Measurements from ENCODE around the gene ACP3. TPM values are rescaled to one million over a fixed set of nuclear protein-coding genes. Genes with fewer than 3 reads are reported as not detected.

Gene ACP3
- total RNA-seq, 2 experiments from 2014 or later = not detected

- CTCF ChIA-PET = no interaction called here
- POLR2A ChIA-PET = no interaction called here
Observed at GRCh38 chr3:132311841-132312240, 5.4 kb upstream of the ACP3 start.

GRCh38 chr3:132315851-132316250 lies 1.4 kb upstream of the ACP3 start:
- POLR2A ChIA-PET = no interaction called here
- CTCF ChIA-PET = no interaction called here

GRCh38 chr3:132318451-132318850 lies 1.2 kb downstream of the ACP3 start:
- ChIA-PET POLR2A (no interaction called here), CTCF (interaction anchor here (0.9 kb wide), 1 partner anchor 81 kb away, joined by 3 read pairs; no protein-coding TSS in a partner anchor)

GRCh38 chr3:132321304-132321703 lies 4.1 kb downstream of the ACP3 start:
- POLR2A ChIA-PET = no interaction called here
- CTCF ChIA-PET = no interaction called here

GRCh38 chr3:132325103-132325606 lies 7.9 kb downstream of the ACP3 start:
- POLR2A ChIA-PET = no interaction called here

GRCh38 chr3:132325634-132326033 lies 8.4 kb downstream of the ACP3 start:
- POLR2A ChIA-PET = no interaction called here
- CTCF ChIA-PET = no interaction called here

More at GRCh38 chr3:132325103-132325606, 7.9 kb downstream of the ACP3 start:
- CTCF ChIA-PET = no interaction called here

GRCh38 chr3:132326251-132326650 lies 9.0 kb downstream of the ACP3 start:
- ChIA-PET POLR2A (no interaction called here), CTCF (no interaction called here)

GRCh38 chr3:132332082-132332481 lies 14.9 kb downstream of the ACP3 start:
- ChIA-PET CTCF (no interaction called here), POLR2A (no interaction called here)

GRCh38 chr3:132332508-132332907 lies 15.3 kb downstream of the ACP3 start:
- POLR2A ChIA-PET = no interaction called here
- CTCF ChIA-PET = no interaction called here

GRCh38 chr3:132341746-132342145 lies 24.5 kb downstream of the ACP3 start:
- ChIA-PET POLR2A (no interaction called here), CTCF (no interaction called here)

GRCh38 chr3:132342183-132342582 lies 25.0 kb downstream of the ACP3 start:
- ChIA-PET CTCF (no interaction called here), POLR2A (no interaction called here)

- POLR2A ChIA-PET = no interaction called here
- CTCF ChIA-PET = no interaction called here
Observed at GRCh38 chr3:132342610-132343009, 25.4 kb downstream of the ACP3 start.

GRCh38 chr3:132343018-132343612 lies 25.9 kb downstream of the ACP3 start:
- ChIA-PET CTCF (interaction anchor here (0.7 to 1.2 kb wide), 2 partner anchors 9 to 88 kb away, joined by 4 to 5 read pairs; no protein-coding TSS in a partner anchor), POLR2A (no interaction called here)

GRCh38 chr3:132344666-132345280 lies 27.6 kb downstream of the ACP3 start:
- ChIA-PET CTCF (interaction anchor here (0.7 kb wide), 1 partner anchor 58 kb away, joined by 4 read pairs; no protein-coding TSS in a partner anchor), POLR2A (interaction anchor here (0.6 kb wide), 1 partner anchor 1612 kb away, joined by 3 read pairs; no protein-coding TSS in a partner anchor)

GRCh38 chr3:132346841-132347736 lies 29.9 kb downstream of the ACP3 start:
- ChIA-PET POLR2A (no interaction called here), CTCF (no interaction called here)

GRCh38 chr3:132347811-132348210 lies 30.6 kb downstream of the ACP3 start:
- POLR2A ChIA-PET = no interaction called here
- CTCF ChIA-PET = interaction anchor here (0.6 kb wide), 1 partner anchor 30 kb away, joined by 3 read pairs; no protein-coding TSS in a partner anchor

GRCh38 chr3:132348531-132348930 lies 31.3 kb downstream of the ACP3 start:
- ChIA-PET POLR2A (no interaction called here), CTCF (no interaction called here)

- ChIA-PET POLR2A (no interaction called here), CTCF (interaction anchor here (1.3 to 2.2 kb wide), 2 partner anchors 47 to 111 kb away, joined by 3 to 11 read pairs; no protein-coding TSS in a partner anchor)
Observed at GRCh38 chr3:132350814-132351213, 33.6 kb downstream of the ACP3 start.

GRCh38 chr3:132351222-132351806 lies 34.1 kb downstream of the ACP3 start:
- ChIA-PET CTCF (interaction anchor here (1.3 to 2.2 kb wide), 3 partner anchors 8 to 111 kb away, joined by 3 to 11 read pairs (median 5); no protein-coding TSS in a partner anchor), POLR2A (no interaction called here)

GRCh38 chr3:132352556-132353143 lies 35.4 kb downstream of the ACP3 start:
- POLR2A ChIA-PET = no interaction called here
- CTCF ChIA-PET = interaction anchor here (0.8 to 2.2 kb wide), 3 partner anchors 9 to 45 kb away, joined by 4 to 11 read pairs (median 5); no protein-coding TSS in a partner anchor

All from activated CD8-positive, alpha-beta memory T cell treated with anti-CD3 and anti-CD28 coated beads for 36 hours (primary cell).